HEK293 (cell line): ENCODE measurements around the gene CCNY.

Experiments
- CTCF ChIA-PET: fragments of 350-600 bp; formaldehyde crosslinking; extraction: SDS; loops from one replicate; lab custom pipeline; 2021; ENCODE audit warnings: antibody characterized with exemption; lab: Yijun Ruan, JAX
- POLR2A ChIA-PET: fragments of 300-600 bp; formaldehyde crosslinking; extraction: SDS; loops from one replicate; lab custom pipeline; 2020; ENCODE audit warnings: antibody characterized with exemption, inconsistent platforms; lab: Yijun Ruan, JAX
- H3K27ac ChIP-seq: fragments of 200-500 bp; sonication (Bioruptor generic); 2 replicates; pipeline ENCODE4 v1.5.1; 2014; ENCODE audit warnings: low read depth, low read length, control low read depth, inconsistent platforms; ENCODE audit errors: extremely low read depth
- H3K36me3 ChIP-seq, 2 experiments: fragments of 200-500 bp in 1 of 2; sonication (Bioruptor generic) in 1 of 2; 1 replicate in 1 of 2; 2 replicates in 1 of 2; pipeline ENCODE4 v1.5.1; 2014 to 2017; ENCODE audit warnings: inconsistent platforms in 2 of 2, low read length in 2 of 2; ENCODE audit not compliant: control insufficient read depth in 2 of 2, insufficient read depth in 1 of 2
- H3K4me1 ChIP-seq: fragments of 200-500 bp; sonication (Bioruptor generic); 2 replicates; pipeline ENCODE4 v1.5.1; 2014; ENCODE audit warnings: mild to moderate bottlenecking, low read length, inconsistent platforms; ENCODE audit not compliant: control insufficient read depth, insufficient read depth
- H3K4me3 ChIP-seq: 2 replicates; pipeline ENCODE4 v1.5.1; 2011; ENCODE audit warnings: low read depth, mild to moderate bottlenecking, control low read depth, low read length, moderate library complexity
- H3K9me3 ChIP-seq: fragments of 200-500 bp; sonication (Bioruptor generic); 2 replicates; pipeline ENCODE4 v1.5.1; 2014; ENCODE audit warnings: low read depth, low read length, inconsistent platforms; ENCODE audit not compliant: control insufficient read depth, insufficient read depth
- BCL11B ChIP-seq: fragments of 450-650 bp; formaldehyde crosslinking; IDR thresholded peaks from 2 replicates; pipeline ENCODE4 v1.5.1; 2016; ENCODE audit warnings: low read depth, missing biosample characterization, missing genetic modification characterization
- FEZF1 ChIP-seq: fragments of 450-650 bp; formaldehyde crosslinking; IDR thresholded peaks from 2 replicates; pipeline ENCODE4 v1.5.1; 2016; ENCODE audit warnings: missing biosample characterization, missing genetic modification characterization
- KLF10 ChIP-seq: fragments of 450-650 bp; IDR thresholded peaks from 2 replicates; pipeline ENCODE4 v1.5.1; 2018; ENCODE audit warnings: missing biosample characterization, mild to moderate bottlenecking, missing genetic modification characterization
- MYNN ChIP-seq: fragments of 450-650 bp; formaldehyde crosslinking; IDR thresholded peaks from 2 replicates; pipeline ENCODE4 v1.5.1; 2016; ENCODE audit warnings: missing biosample characterization, missing genetic modification characterization, borderline replicate concordance
- MZF1 ChIP-seq: fragments of 450-650 bp; formaldehyde crosslinking; IDR thresholded peaks from 2 replicates; pipeline ENCODE4 v1.5.1; 2017; ENCODE audit warnings: missing biosample characterization, missing genetic modification characterization, borderline replicate concordance
- OSR2 ChIP-seq: fragments of 450-650 bp; formaldehyde crosslinking; IDR thresholded peaks from 2 replicates; pipeline ENCODE4 v1.5.1; 2016; ENCODE audit warnings: missing biosample characterization, missing genetic modification characterization
- PRDM6 ChIP-seq: fragments of 450-650 bp; formaldehyde crosslinking; IDR thresholded peaks from 2 replicates; pipeline ENCODE4 v1.5.1; 2017; ENCODE audit warnings: missing biosample characterization, missing genetic modification characterization
- YY2 ChIP-seq: fragments of 450-650 bp; formaldehyde crosslinking; IDR thresholded peaks from 2 replicates; pipeline ENCODE4 v1.5.1; 2016; ENCODE audit warnings: missing biosample characterization, missing genetic modification characterization
- ZBTB11 ChIP-seq: fragments of 450-650 bp; formaldehyde crosslinking; conservative IDR thresholded peaks from 2 replicates; pipeline ENCODE4 v1.5.1; 2016; ENCODE audit warnings: low read depth, missing biosample characterization, missing genetic modification characterization
- ZBTB44 ChIP-seq: fragments of 450-650 bp; IDR thresholded peaks from 2 replicates; pipeline ENCODE4 v1.5.1; 2018; ENCODE audit warnings: missing biosample characterization, mild to moderate bottlenecking, missing genetic modification characterization
- ZBTB48 ChIP-seq: fragments of 450-650 bp; formaldehyde crosslinking; IDR thresholded peaks from 2 replicates; pipeline ENCODE4 v1.5.1; 2016; ENCODE audit warnings: missing biosample characterization, missing genetic modification characterization
- ZIC2 ChIP-seq: fragments of 450-650 bp; formaldehyde crosslinking; IDR thresholded peaks from 2 replicates; pipeline ENCODE4 v1.5.1; 2016; ENCODE audit warnings: missing biosample characterization, missing genetic modification characterization
- ZNF169 ChIP-seq: fragments of 450-650 bp; formaldehyde crosslinking; IDR thresholded peaks from 2 replicates; pipeline ENCODE4 v1.5.1; 2016; ENCODE audit warnings: missing biosample characterization, missing genetic modification characterization
- ZNF433 ChIP-seq: fragments of 450-650 bp; formaldehyde crosslinking; IDR thresholded peaks from 2 replicates; pipeline ENCODE4 v1.5.1; 2016; ENCODE audit warnings: missing biosample characterization, missing genetic modification characterization, low read depth
- ZNF513 ChIP-seq: fragments of 450-650 bp; IDR thresholded peaks from 2 replicates; pipeline ENCODE4 v1.5.1; 2018; ENCODE audit warnings: missing biosample characterization, missing genetic modification characterization
- ZNF549 ChIP-seq: fragments of 450-650 bp; IDR thresholded peaks from 2 replicates; pipeline ENCODE4 v1.5.1; 2018; ENCODE audit warnings: missing biosample characterization, missing genetic modification characterization, mild to moderate bottlenecking, inconsistent platforms, moderate library complexity
- ZNF621 ChIP-seq: fragments of 450-650 bp; formaldehyde crosslinking; IDR thresholded peaks from 2 replicates; pipeline ENCODE4 v1.5.1; 2017; ENCODE audit warnings: missing biosample characterization, missing genetic modification characterization
- ZNF785 ChIP-seq: fragments of 450-650 bp; formaldehyde crosslinking; IDR thresholded peaks from 2 replicates; pipeline ENCODE4 v1.5.1; 2016; ENCODE audit warnings: missing biosample characterization, missing genetic modification characterization
- ZNF843 ChIP-seq: fragments of 450-650 bp; formaldehyde crosslinking; IDR thresholded peaks from 2 replicates; pipeline ENCODE4 v1.5.1; 2016; ENCODE audit warnings: missing biosample characterization, missing genetic modification characterization
- ZSCAN16 ChIP-seq: fragments of 450-650 bp; formaldehyde crosslinking; IDR thresholded peaks from 2 replicates; pipeline ENCODE4 v1.5.1; 2016; ENCODE audit warnings: missing biosample characterization, missing genetic modification characterization
- ZXDB ChIP-seq: fragments of 450-650 bp; formaldehyde crosslinking; IDR thresholded peaks from 2 replicates; pipeline ENCODE4 v1.5.1; 2016; ENCODE audit warnings: missing biosample characterization, missing genetic modification characterization

CCNY gene

GRCh38 chr10:35384265-35384868 is 48.1 kb downstream of the CCNY start (continued):
- TF ChIP-seq ZNF621 (tag by site-specific recombination) (no peak), ZNF513 (tag by site-specific recombination) (no peak), ZXDB (tag by site-specific recombination) (peak; percentile 66; the same call in 1 of the 2 replicates), KLF10 (tag by site-specific recombination) (no peak), OSR2 (tag by site-specific recombination) (peak; percentile 60), ZNF169 (tag by site-specific recombination) (no peak), ZNF785 (tag by site-specific recombination) (no peak), ZNF433 (tag by site-specific recombination) (no peak), PRDM6 (tag by site-specific recombination) (peak; percentile 71)

GRCh38 chr10:35386594-35387174 is 50.4 kb downstream of the CCNY start:
- TF ChIP-seq MZF1 (tag by site-specific recombination) (peak; percentile 51; the same call in 1 of the 2 replicates), ZBTB44 (tag by site-specific recombination) (peak; percentile 64), ZBTB48 (tag by site-specific recombination) (no peak), FEZF1 (tag by site-specific recombination) (peak; percentile 60), ZIC2 (tag by site-specific recombination) (peak; percentile 48)
- Histone ChIP-seq H3K9me3 (no peaks in the 10 kb centered on the region), H3K27ac (no peak overlapping the region), H3K36me3 (no peaks in the 10 kb centered on the region), H3K4me3 (no peak overlapping the region), H3K4me1 (peaks cover 20% of the 10 kb centered on the region)
- POLR2A ChIA-PET: no interaction called here
- CTCF ChIA-PET: interaction anchor here (0.6 to 1.2 kb wide), 3 partner anchors 66 to 147 kb away, joined by 3 to 4 read pairs (median 3); no protein-coding TSS in a partner anchor

GRCh38 chr10:35387768-35388167 is 51.5 kb downstream of the CCNY start:
- H3K9me3 ChIP-seq: no peaks in the 10 kb centered on the region
- POLR2A ChIA-PET: no interaction called here
- H3K4me3 ChIP-seq: no peak overlapping the region
- peaks cover 20% of the 10 kb centered on the region for H3K4me1 ChIP-seq
- CTCF ChIA-PET: interaction anchor here (0.8 kb wide), 1 partner anchor 118 kb away, joined by 5 read pairs; no protein-coding TSS in a partner anchor
- TF ChIP-seq ZNF843 (no peak), MYNN (no peak), ZSCAN16 (tag by site-specific recombination) (no peak), ZBTB11 (no peak), BCL11B (tag by site-specific recombination) (no peak), YY2 (no peak), ZNF549 (tag by site-specific recombination) (no peak)
- TF ChIP-seq, all 188 proteins: peak for 0
- H3K36me3 ChIP-seq: no peaks in the 10 kb centered on the region
- H3K27ac ChIP-seq: no peak overlapping the region
